Measurements from ENCODE around the gene TWF2.
"Not testable (repeated sequence)": the region's sequence is repeated elsewhere in the genome, so short reads cannot be mapped to it uniquely, and the experiment has no call there.

DNA sequence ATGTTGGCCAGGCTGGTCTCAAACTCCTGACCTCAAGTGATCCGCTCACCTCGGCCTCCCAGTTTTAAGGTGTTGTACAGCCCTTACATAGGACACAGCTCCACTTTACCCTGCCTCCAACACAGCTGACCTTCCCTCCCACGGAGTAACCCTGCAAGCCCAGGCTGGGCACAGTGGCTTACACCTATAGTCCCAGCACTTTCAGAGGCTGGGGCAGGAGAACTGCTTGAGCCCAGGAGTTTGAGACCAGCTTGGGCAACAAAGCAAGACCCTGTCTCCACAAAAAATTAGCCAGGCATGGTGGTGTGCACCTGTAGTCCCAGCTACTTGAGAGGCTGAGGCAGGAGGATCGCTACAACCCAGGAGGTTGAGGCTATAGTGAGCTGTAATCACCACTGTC is 45.1 kb upstream of the TWF2 start:
- TF ChIP-seq, protein P1, sequence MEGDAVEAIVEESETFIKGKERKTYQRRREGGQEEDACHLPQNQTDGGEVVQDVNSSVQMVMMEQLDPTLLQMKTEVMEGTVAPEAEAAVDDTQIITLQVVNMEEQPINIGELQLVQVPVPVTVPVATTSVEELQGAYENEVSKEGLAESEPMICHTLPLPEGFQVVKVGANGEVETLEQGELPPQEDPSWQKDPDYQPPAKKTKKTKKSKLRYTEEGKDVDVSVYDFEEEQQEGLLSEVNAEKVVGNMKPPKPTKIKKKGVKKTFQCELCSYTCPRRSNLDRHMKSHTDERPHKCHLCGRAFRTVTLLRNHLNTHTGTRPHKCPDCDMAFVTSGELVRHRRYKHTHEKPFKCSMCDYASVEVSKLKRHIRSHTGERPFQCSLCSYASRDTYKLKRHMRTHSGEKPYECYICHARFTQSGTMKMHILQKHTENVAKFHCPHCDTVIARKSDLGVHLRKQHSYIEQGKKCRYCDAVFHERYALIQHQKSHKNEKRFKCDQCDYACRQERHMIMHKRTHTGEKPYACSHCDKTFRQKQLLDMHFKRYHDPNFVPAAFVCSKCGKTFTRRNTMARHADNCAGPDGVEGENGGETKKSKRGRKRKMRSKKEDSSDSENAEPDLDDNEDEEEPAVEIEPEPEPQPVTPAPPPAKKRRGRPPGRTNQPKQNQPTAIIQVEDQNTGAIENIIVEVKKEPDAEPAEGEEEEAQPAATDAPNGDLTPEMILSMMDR (IDR thresholded peaks at IDR 0.05), result not testable (repeated sequence)
- TF ChIP-seq ZFX (IDR thresholded peaks at IDR 0.05; ENCODE audit: borderline replicate concordance), result not testable (repeated sequence)
